ENCODE results near the gene BCAT1.

BCAT1 gene

DNA sequence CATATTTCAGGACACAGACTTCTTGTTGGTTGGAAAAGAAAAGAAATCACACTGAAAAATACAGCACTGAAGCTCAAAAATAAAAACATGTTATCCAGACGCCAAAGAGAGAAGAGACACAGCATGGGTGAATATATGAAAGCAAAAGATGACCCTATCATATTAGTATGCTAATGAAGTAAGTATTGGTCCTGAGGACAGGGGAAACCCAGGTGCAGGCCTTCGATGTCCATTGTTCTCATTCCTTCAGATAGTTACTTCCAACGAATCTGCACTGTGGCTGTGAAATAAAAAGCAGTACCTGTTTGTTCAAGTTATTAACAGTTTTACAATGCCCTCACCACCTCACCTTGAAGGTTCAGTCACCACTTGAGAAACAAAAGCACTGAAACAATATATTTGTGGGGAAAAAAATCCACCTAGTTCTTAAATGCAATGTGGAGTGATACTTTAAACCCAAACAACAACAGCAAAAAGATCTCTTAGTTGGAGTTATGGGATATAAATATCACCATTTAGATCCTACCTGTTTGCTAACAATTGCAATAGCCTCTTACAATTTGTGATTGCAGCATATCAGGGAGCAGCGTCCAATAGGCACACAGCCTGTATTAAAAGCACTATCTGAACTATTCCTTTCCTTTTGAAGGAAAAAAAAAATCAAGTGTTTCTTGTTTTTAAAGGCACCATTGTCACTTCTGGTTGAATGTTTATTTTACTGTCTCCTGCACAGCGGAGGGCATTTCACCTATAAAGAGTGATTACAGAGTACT, 188.1 kb downstream of the BCAT1 start:
- no peak overlapping the region for H3K4me3 ChIP-seq (ENCODE audit: low read length)
- no peaks in the 10 kb centered on the region for H3K4me1 ChIP-seq (ENCODE audit: control insufficient read depth, low read length)
- no peak overlapping the region for H3K4me2 ChIP-seq (ENCODE audit: low read length)
- H3K79me2 ChIP-seq (ENCODE audit: control insufficient read depth, low read length) = no peaks in the 10 kb centered on the region
- H3K9me2 ChIP-seq (replicated peaks; ENCODE audit: control insufficient read depth, low read length) = no peaks in the 10 kb centered on the region
- H4K20me1 ChIP-seq (ENCODE audit: control insufficient read depth, insufficient read depth, low read depth, low read length) = no peaks in the 10 kb centered on the region
- H3F3A ChIP-seq (ENCODE audit: control insufficient read depth, insufficient read depth) = no peaks in the 10 kb centered on the region
- H3K27ac ChIP-seq (ENCODE audit: low read depth, low read length) = no peak overlapping the region
- H3K36me3 ChIP-seq (ENCODE audit: control insufficient read depth, low read length) = no peaks in the 10 kb centered on the region
- H3K9me3 ChIP-seq (ENCODE audit: control insufficient read depth, insufficient read depth, low read length) = no peaks in the 10 kb centered on the region
- no peak for TF ChIP-seq EZH2phosphoT487 (IDR thresholded peaks at IDR 0.05; ENCODE audit: borderline replicate concordance, low read length)
- TF ChIP-seq, protein P1, sequence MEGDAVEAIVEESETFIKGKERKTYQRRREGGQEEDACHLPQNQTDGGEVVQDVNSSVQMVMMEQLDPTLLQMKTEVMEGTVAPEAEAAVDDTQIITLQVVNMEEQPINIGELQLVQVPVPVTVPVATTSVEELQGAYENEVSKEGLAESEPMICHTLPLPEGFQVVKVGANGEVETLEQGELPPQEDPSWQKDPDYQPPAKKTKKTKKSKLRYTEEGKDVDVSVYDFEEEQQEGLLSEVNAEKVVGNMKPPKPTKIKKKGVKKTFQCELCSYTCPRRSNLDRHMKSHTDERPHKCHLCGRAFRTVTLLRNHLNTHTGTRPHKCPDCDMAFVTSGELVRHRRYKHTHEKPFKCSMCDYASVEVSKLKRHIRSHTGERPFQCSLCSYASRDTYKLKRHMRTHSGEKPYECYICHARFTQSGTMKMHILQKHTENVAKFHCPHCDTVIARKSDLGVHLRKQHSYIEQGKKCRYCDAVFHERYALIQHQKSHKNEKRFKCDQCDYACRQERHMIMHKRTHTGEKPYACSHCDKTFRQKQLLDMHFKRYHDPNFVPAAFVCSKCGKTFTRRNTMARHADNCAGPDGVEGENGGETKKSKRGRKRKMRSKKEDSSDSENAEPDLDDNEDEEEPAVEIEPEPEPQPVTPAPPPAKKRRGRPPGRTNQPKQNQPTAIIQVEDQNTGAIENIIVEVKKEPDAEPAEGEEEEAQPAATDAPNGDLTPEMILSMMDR (IDR thresholded peaks at IDR 0.05; ENCODE audit: low read depth, low read length, poor library complexity, severe bottlenecking) = no peak
- H3K27me3 ChIP-seq (ENCODE audit: control insufficient read depth, low read length) = peaks cover 13% of the 10 kb centered on the region

DNA sequence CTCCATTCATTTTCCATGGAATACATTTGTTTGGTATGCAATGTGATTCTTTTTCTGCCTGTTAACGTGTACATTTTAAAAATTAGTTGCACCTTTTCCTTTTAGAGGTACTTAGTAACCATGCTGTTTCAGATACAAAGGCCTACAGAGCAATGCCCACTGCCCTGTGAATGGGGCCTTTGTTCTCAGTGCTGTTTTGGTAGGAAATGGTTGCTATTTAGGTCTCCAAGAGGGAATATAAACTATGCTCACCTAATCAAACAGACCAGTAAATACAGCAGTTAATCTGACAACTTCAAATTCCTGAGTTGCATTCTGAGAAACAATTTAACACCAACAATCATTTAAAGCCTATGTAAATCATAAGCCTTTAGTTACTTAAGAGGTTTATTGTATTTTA, 188.7 kb downstream of the BCAT1 start:
- Histone ChIP-seq H3K4me1 (ENCODE audit: control insufficient read depth, low read length) (no peaks in the 10 kb centered on the region), H3K79me2 (ENCODE audit: control insufficient read depth, low read length) (no peaks in the 10 kb centered on the region), H3K36me3 (ENCODE audit: control insufficient read depth, low read length) (no peaks in the 10 kb centered on the region), H3K4me2 (ENCODE audit: low read length) (no peak overlapping the region), H3K4me3 (ENCODE audit: low read length) (no peak overlapping the region), H3K27ac (ENCODE audit: low read depth, low read length) (no peak overlapping the region), H3F3A (ENCODE audit: control insufficient read depth, insufficient read depth) (no peaks in the 10 kb centered on the region), H4K20me1 (ENCODE audit: control insufficient read depth, insufficient read depth, low read depth, low read length) (no peaks in the 10 kb centered on the region), H3K9me3 (ENCODE audit: control insufficient read depth, insufficient read depth, low read length) (no peaks in the 10 kb centered on the region), H3K27me3 (ENCODE audit: control insufficient read depth, low read length) (peaks cover 18% of the 10 kb centered on the region), H3K9me2 (replicated peaks; ENCODE audit: control insufficient read depth, low read length) (no peaks in the 10 kb centered on the region)
- TF ChIP-seq, protein P1 (IDR thresholded peaks at IDR 0.05; ENCODE audit: low read depth, low read length, poor library complexity, severe bottlenecking) = no peak
- TF ChIP-seq EZH2phosphoT487 (IDR thresholded peaks at IDR 0.05; ENCODE audit: borderline replicate concordance, low read length) = no peak

Measured in DOHH2 (cell line).